Activated CD8-positive, alpha-beta memory T cell treated with anti-CD3 and anti-CD28 coated beads for 48 hours (primary cell): ENCODE measurements around the gene SORCS3.

Experiments
- DNase-seq, 3 experiments: peaks; one replicate each; pipeline ENCODE4 v3.0.0-alpha.2; 2020; ENCODE audit warnings: low read depth in 2 of 3, low spot score in 2 of 3

The SORCS3 gene

GRCh38 chr10:105247831-105248499, 606.9 kb downstream of the SORCS3 start:
- DNase-seq: no peak

GRCh38 chr10:105252911-105253310, 611.8 kb downstream of the SORCS3 start:
- no peak for DNase-seq

GRCh38 chr10:105253515-105254212, 612.6 kb downstream of the SORCS3 start:
- no peak for DNase-seq

GRCh38 chr10:105258036-105258673, 617.1 kb downstream of the SORCS3 start:
- DNase-seq: no peak

- no peak for DNase-seq
Observed at GRCh38 chr10:105258674-105259065, 617.6 kb downstream of the SORCS3 start.

GRCh38 chr10:105259201-105259600, 618.1 kb downstream of the SORCS3 start:
- no peak for DNase-seq

- no peak for DNase-seq
Observed at GRCh38 chr10:105262666-105263065, 621.6 kb downstream of the SORCS3 start.

- no peak for DNase-seq
Observed at GRCh38 chr10:105266966-105267539, 626.0 kb downstream of the SORCS3 start.

- DNase-seq: no peak
Observed at GRCh38 chr10:105268961-105269360, 627.9 kb downstream of the SORCS3 start.

GRCh38 chr10:105269689-105270088, 628.6 kb downstream of the SORCS3 start:
- DNase-seq: no peak

- DNase-seq: no peak
Observed at GRCh38 chr10:105274556-105275070, 633.5 kb downstream of the SORCS3 start.

GRCh38 chr10:105278439-105278838, 637.3 kb downstream of the SORCS3 start:
- DNase-seq: no peak

GRCh38 chr10:105279101-105279500, 638.0 kb downstream of the SORCS3 start:
- no peak for DNase-seq

- DNase-seq: no peak
Observed at GRCh38 chr10:105280895-105281294, 639.8 kb downstream of the SORCS3 start.

- DNase-seq: no peak
Observed at GRCh38 chr10:105284476-105285215, 643.6 kb downstream of the SORCS3 start.

GRCh38 chr10:105288026-105288425, 646.9 kb downstream of the SORCS3 start:
- DNase-seq: no peak

GRCh38 chr10:105288613-105289012, 647.5 kb downstream of the SORCS3 start:
- DNase-seq: no peak

GRCh38 chr10:105291571-105291970, 650.5 kb downstream of the SORCS3 start:
- DNase-seq: no peak

GRCh38 chr10:105292236-105292635, 651.1 kb downstream of the SORCS3 start:
- no peak for DNase-seq
